ENCODE results near the gene PBXIP1.
A peak's percentile ranks its signal among the peaks of the same experiment; 100 is the strongest.

The PBXIP1 gene

GRCh38 chr1:154992721-154993571 lies 37.0 kb upstream of the PBXIP1 start:
- Histone ChIP-seq H3K4me3 (ENCODE audit: low read depth in 1 of 2, low read length in 2 of 2) (no peak overlapping the region), H3K27ac (ENCODE audit: low read length) (no peak overlapping the region), H3K9me3 (ENCODE audit: insufficient read depth, low read length, severe bottlenecking) (no peaks in the 10 kb centered on the region), H3K4me1 (ENCODE audit: insufficient read depth, low read length) (peaks cover 3% of the 10 kb centered on the region), H3K79me2 (ENCODE audit: insufficient read depth, low read length) (peaks cover 2% of the 10 kb centered on the region; the same call in 1 of the 2 replicates), H3K9ac (ENCODE audit: low read depth, low read length) (no peak overlapping the region), H3K27me3 (ENCODE audit: insufficient read depth, low read length, poor library complexity) (peaks cover 10% of the 10 kb centered on the region), H3K36me3 (ENCODE audit: insufficient read depth, low read length) (peaks cover 26% of the 10 kb centered on the region), H3K4me2 (ENCODE audit: insufficient read depth, low read length) (no peak overlapping the region), H2AFZ (ENCODE audit: low read depth, low read length) (no peak overlapping the region), H4K20me1 (ENCODE audit: insufficient read depth, low read length) (peaks cover 54% of the 10 kb centered on the region)
- TF ChIP-seq CTCF (IDR thresholded peaks at IDR 0.05; ENCODE audit: borderline replicate concordance, extremely low read depth, low read length, poor library complexity, severe bottlenecking) (peak; percentile 54), EZH2 (IDR thresholded peaks at IDR 0.05; ENCODE audit: borderline replicate concordance, low read depth, low read length, severe bottlenecking) (no peak)
- peak; percentile 65 for ATAC-seq (ENCODE audit: insufficient read depth, low read depth)
- no peak for DNase-seq

GRCh38 chr1:154990276-154990675 lies 34.4 kb upstream of the PBXIP1 start:
- DNase-seq, result no peak
- no peaks in the 10 kb centered on the region for H3K9me3 ChIP-seq (ENCODE audit: insufficient read depth, low read length, severe bottlenecking)
- no peak for TF ChIP-seq CTCF (IDR thresholded peaks at IDR 0.05; ENCODE audit: borderline replicate concordance, extremely low read depth, low read length, poor library complexity, severe bottlenecking)
- TF ChIP-seq EZH2 (IDR thresholded peaks at IDR 0.05; ENCODE audit: borderline replicate concordance, low read depth, low read length, severe bottlenecking), result no peak
- ATAC-seq (ENCODE audit: insufficient read depth, low read depth), result no peak
- no peak overlapping the region for H3K4me2 ChIP-seq (ENCODE audit: insufficient read depth, low read length)
- H3K4me3 ChIP-seq (ENCODE audit: low read depth in 1 of 2, low read length in 2 of 2), result no peak overlapping the region
- H3K36me3 ChIP-seq (ENCODE audit: insufficient read depth, low read length), result peaks cover 39% of the 10 kb centered on the region
- no peak overlapping the region for H3K9ac ChIP-seq (ENCODE audit: low read depth, low read length)
- H3K27me3 ChIP-seq (ENCODE audit: insufficient read depth, low read length, poor library complexity), result no peaks in the 10 kb centered on the region
- H3K79me2 ChIP-seq (ENCODE audit: insufficient read depth, low read length), result peaks cover 3% of the 10 kb centered on the region; the same call in 1 of the 2 replicates
- no peak overlapping the region for H3K27ac ChIP-seq (ENCODE audit: low read length)
- H2AFZ ChIP-seq (ENCODE audit: low read depth, low read length), result no peak overlapping the region
- H4K20me1 ChIP-seq (ENCODE audit: insufficient read depth, low read length), result peaks cover 54% of the 10 kb centered on the region
- H3K4me1 ChIP-seq (ENCODE audit: insufficient read depth, low read length), result no peaks in the 10 kb centered on the region

GRCh38 chr1:154989195-154989860 lies 33.4 kb upstream of the PBXIP1 start:
- Histone ChIP-seq H2AFZ (ENCODE audit: low read depth, low read length) (no peak overlapping the region), H3K4me1 (ENCODE audit: insufficient read depth, low read length) (peaks cover 5% of the 10 kb centered on the region; the same call in 1 of the 2 replicates), H4K20me1 (ENCODE audit: insufficient read depth, low read length) (peaks cover 49% of the 10 kb centered on the region), H3K79me2 (ENCODE audit: insufficient read depth, low read length) (peaks cover 8% of the 10 kb centered on the region; the same call in 1 of the 2 replicates), H3K27me3 (ENCODE audit: insufficient read depth, low read length, poor library complexity) (no peaks in the 10 kb centered on the region), H3K4me3 (ENCODE audit: low read depth in 1 of 2, low read length in 2 of 2) (no peak overlapping the region), H3K9me3 (ENCODE audit: insufficient read depth, low read length, severe bottlenecking) (no peaks in the 10 kb centered on the region), H3K4me2 (ENCODE audit: insufficient read depth, low read length) (no peak overlapping the region), H3K36me3 (ENCODE audit: insufficient read depth, low read length) (peaks cover 39% of the 10 kb centered on the region), H3K9ac (ENCODE audit: low read depth, low read length) (no peak overlapping the region), H3K27ac (ENCODE audit: low read length) (no peak overlapping the region)
- ATAC-seq (ENCODE audit: insufficient read depth, low read depth) (no peak), DNase-seq (no peak)
- TF ChIP-seq CTCF (IDR thresholded peaks at IDR 0.05; ENCODE audit: borderline replicate concordance, extremely low read depth, low read length, poor library complexity, severe bottlenecking) (no peak), EZH2 (IDR thresholded peaks at IDR 0.05; ENCODE audit: borderline replicate concordance, low read depth, low read length, severe bottlenecking) (no peak)

Data from DND-41 (cell line).